Gastroesophageal sphincter (tissue), 4 donors: ENCODE data around the gene ERBB4. TPM values are rescaled to one million over a fixed set of nuclear protein-coding genes. Genes with fewer than 3 reads are reported as not detected.

ENCODE experiments used
- ATAC-seq: fragments of 150-250 bp; one replicate; pipeline ENCODE4 v1.9.1; 2016; ENCODE audit warnings: mild to moderate bottlenecking, moderate library complexity
- H3K27ac ChIP-seq, 4 donors: fragments of 200-600 bp; sonication (generic) in 3 of 4; 1 replicate in 3 of 4; 2 replicates in 1 of 4; pipeline ENCODE4 v1.5.1; 2016 to 2019
- H3K27me3 ChIP-seq: fragments of 200-600 bp; sonication (generic); one replicate; pipeline ENCODE4 v1.5.1; 2019
- H3K36me3 ChIP-seq, 2 donors: fragments of 200-600 bp; sonication (generic); one replicate each; pipeline ENCODE4 v1.5.1; 2019; ENCODE audit warnings: control low read depth in 1 of 2
- H3K4me1 ChIP-seq, 3 donors: fragments of 200-600 bp; sonication (generic); 1 replicate in 2 of 3; 2 replicates in 1 of 3; pipeline ENCODE4 v1.5.1; 2016 to 2019; ENCODE audit warnings: control low read depth in 2 of 3
- H3K4me3 ChIP-seq, 2 donors: fragments of 200-600 bp; sonication (generic); one replicate each; pipeline ENCODE4 v1.5.1; 2019; ENCODE audit warnings: mild to moderate bottlenecking in 1 of 2, moderate library complexity in 1 of 2
- H3K9me3 ChIP-seq, 3 donors: fragments of 200-600 bp; sonication (generic); one replicate each; pipeline ENCODE4 v1.5.1; 2017 to 2019; ENCODE audit warnings: control low read depth in 2 of 3
- CTCF ChIP-seq, 4 experiments: fragments of 200-600 bp in 2 of 4; fragments of 450-650 bp in 2 of 4; sonication (generic) in 1 of 4; IDR thresholded peaks; one replicate each; pipeline ENCODE4 v1.5.1; 2017 to 2019; ENCODE audit warnings: antibody characterized with exemption in 4 of 4, mild to moderate bottlenecking in 2 of 4, moderate library complexity in 2 of 4
- EP300 ChIP-seq: sonication (generic); formaldehyde crosslinking; IDR thresholded peaks from one replicate; pipeline ENCODE4 v1.6.1; 2017; ENCODE audit warnings: antibody characterized with exemption, mild to moderate bottlenecking
- POLR2A ChIP-seq, 2 donors: fragments of 450-650 bp; IDR thresholded peaks; one replicate each; pipeline ENCODE4 v1.6.1; 2017; ENCODE audit warnings: antibody characterized with exemption in 2 of 2, mild to moderate bottlenecking in 2 of 2, moderate library complexity in 1 of 2
- POLR2AphosphoS5 ChIP-seq: sonication (generic); formaldehyde crosslinking; IDR thresholded peaks from one replicate; pipeline ENCODE4 v1.6.1; 2017; ENCODE audit warnings: antibody characterized with exemption
- WGBS, 2 donors: methylation state at CpG; one replicate each; pipeline ENCODE4 v1.1.5; 2018; ENCODE audit warnings: low coverage in 1 of 2; 5-methylcytosine and 5-hydroxymethylcytosine counted together
- total RNA-seq, 4 donors: library from RNA; depleted of rRNA; stranded (reverse); fragments of >200 nt; gene quantifications; one replicate each; pipeline ENCODE4 v1.1.0, GENCODE V29; 2016

Gene ERBB4
- total RNA-seq, 4 donors from 2014 or later = 0.16 to 0.92 (median 0.50) TPM

- TF ChIP-seq EP300 (no peak), POLR2A (IDR thresholded peaks at IDR 0.05) (no peak), CTCF (IDR thresholded peaks at IDR 0.05) (no peak), POLR2AphosphoS5 (no peak)
- no peaks in the 10 kb centered on the region for H3K9me3 ChIP-seq
- H3K4me3 ChIP-seq = no peak overlapping the region
- 9 to 18% methylated on average over 1 of the region's 1 CpG for WGBS, 2 donors
- no peak for ATAC-seq
- no peaks in the 10 kb centered on the region for H3K4me1 ChIP-seq
- H3K27me3 ChIP-seq = no peaks in the 10 kb centered on the region
- H3K27ac ChIP-seq = no peak overlapping the region
- no peaks in the 10 kb centered on the region for H3K36me3 ChIP-seq
These were observed 1177.2 kb downstream of the ERBB4 start for GRCh38 chr2:211361383-211361782.

GRCh38 chr2:211359347-211359746 is 1179.3 kb downstream of the ERBB4 start:
- ATAC-seq = no peak
- TF ChIP-seq POLR2AphosphoS5 (no peak), CTCF (IDR thresholded peaks at IDR 0.05) (no peak), POLR2A (IDR thresholded peaks at IDR 0.05) (no peak)
- Histone ChIP-seq H3K4me3 (no peak overlapping the region), H3K36me3 (no peaks in the 10 kb centered on the region), H3K27ac (no peak overlapping the region), H3K4me1 (no peaks in the 10 kb centered on the region), H3K27me3 (peaks cover 8% of the 10 kb centered on the region), H3K9me3 (no peaks in the 10 kb centered on the region)

- no peak overlapping the region for H3K27ac ChIP-seq
- ATAC-seq = no peak
- no peaks in the 10 kb centered on the region for H3K4me1 ChIP-seq
- no peak overlapping the region for H3K4me3 ChIP-seq
- H3K27me3 ChIP-seq = peaks cover 8% of the 10 kb centered on the region
- 68 to 77% methylated on average over 3 of the region's 3 CpGs for WGBS, 2 donors
- H3K36me3 ChIP-seq = no peaks in the 10 kb centered on the region
- no peak for TF ChIP-seq EP300
- no peak for TF ChIP-seq CTCF (IDR thresholded peaks at IDR 0.05)
- TF ChIP-seq POLR2A (IDR thresholded peaks at IDR 0.05) = no peak
- no peak for TF ChIP-seq POLR2AphosphoS5
- no peaks in the 10 kb centered on the region for H3K9me3 ChIP-seq
These were observed 1180.1 kb downstream of the ERBB4 start for GRCh38 chr2:211358504-211358903.

- ATAC-seq = no peak
- no peaks in the 10 kb centered on the region for H3K9me3 ChIP-seq
- H3K27me3 ChIP-seq = peaks cover 8% of the 10 kb centered on the region
- 60 to 75% methylated on average over 1 of the region's 1 CpG for WGBS, 2 donors
- TF ChIP-seq POLR2A (IDR thresholded peaks at IDR 0.05) (no peak), CTCF (IDR thresholded peaks at IDR 0.05) (no peak), POLR2AphosphoS5 (no peak), EP300 (no peak)
- no peak overlapping the region for H3K27ac ChIP-seq
- H3K4me3 ChIP-seq = no peak overlapping the region
- no peaks in the 10 kb centered on the region for H3K4me1 ChIP-seq
- no peaks in the 10 kb centered on the region for H3K36me3 ChIP-seq
These were observed 1184.1 kb downstream of the ERBB4 start for GRCh38 chr2:211354481-211354880.

- no peak overlapping the region for H3K4me3 ChIP-seq
- WGBS, 2 donors = 20% methylated on average over 1 of the region's 3 CpGs; no CpG with 5 or more reads in 1 of the 2 donors
- TF ChIP-seq CTCF (IDR thresholded peaks at IDR 0.05) (no peak), POLR2A (IDR thresholded peaks at IDR 0.05) (no peak), EP300 (no peak)
- H3K27ac ChIP-seq = no peak overlapping the region
- H3K27me3 ChIP-seq = peaks cover 8% of the 10 kb centered on the region
- no peaks in the 10 kb centered on the region for H3K9me3 ChIP-seq
- no peak for ATAC-seq
- no peaks in the 10 kb centered on the region for H3K36me3 ChIP-seq
- no peaks in the 10 kb centered on the region for H3K4me1 ChIP-seq
These were observed 1186.6 kb downstream of the ERBB4 start for GRCh38 chr2:211351987-211352386.
